Measurements from ENCODE around the gene IL18.

DNA sequence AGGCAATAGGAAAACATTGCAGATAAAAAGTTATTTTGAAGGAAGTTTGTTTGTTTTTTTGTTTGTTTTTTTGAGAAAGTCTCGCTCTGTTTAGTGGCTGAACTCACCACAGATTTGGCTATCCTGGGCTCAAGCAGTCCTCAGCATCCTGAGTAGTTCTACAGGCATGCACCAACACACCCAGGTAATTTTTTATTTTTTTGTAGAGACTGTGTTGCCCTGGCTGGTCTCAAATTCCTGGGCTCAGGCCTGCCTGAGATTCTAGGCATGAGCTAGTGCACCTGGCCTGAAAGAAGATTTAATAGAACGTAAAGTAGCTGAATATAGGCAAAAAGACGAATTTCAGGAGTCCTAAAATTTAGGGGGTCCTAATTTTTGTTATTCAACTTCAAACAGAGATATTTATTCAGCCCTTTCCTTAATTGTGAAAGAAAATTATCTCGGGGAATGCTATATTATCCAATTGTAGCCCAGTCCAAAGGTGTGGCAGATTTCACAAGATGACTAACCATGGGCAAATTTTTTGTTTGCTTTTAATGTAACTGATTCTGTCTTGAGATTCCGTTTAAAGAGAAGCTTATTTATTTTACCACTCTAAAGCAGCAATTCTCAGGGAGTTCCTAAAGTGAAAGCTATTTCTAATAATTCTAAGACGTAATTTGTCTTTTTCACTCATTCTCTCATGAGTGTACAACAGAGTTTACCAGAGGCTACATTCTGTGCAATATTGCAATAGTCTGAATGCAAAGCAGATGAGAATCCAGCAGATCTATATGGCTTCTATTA, 940 bp downstream of the IL18 start:
- TF ChIP-seq, protein P1, sequence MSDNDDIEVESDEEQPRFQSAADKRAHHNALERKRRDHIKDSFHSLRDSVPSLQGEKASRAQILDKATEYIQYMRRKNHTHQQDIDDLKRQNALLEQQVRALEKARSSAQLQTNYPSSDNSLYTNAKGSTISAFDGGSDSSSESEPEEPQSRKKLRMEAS (IDR thresholded peaks at IDR 0.05): no peak
- TF ChIP-seq TAF1 (IDR thresholded peaks at IDR 0.05; ENCODE audit: low read depth) (no peak), EGR1 (IDR thresholded peaks at IDR 0.05) (no peak), USF1 (IDR thresholded peaks at IDR 0.05) (no peak), CREB1 (IDR thresholded peaks at IDR 0.05; ENCODE audit: low read depth) (no peak), CEBPB (IDR thresholded peaks at IDR 0.05) (no peak), NFIC (IDR thresholded peaks at IDR 0.05) (no peak)
- TF ChIP-seq, protein P2, sequence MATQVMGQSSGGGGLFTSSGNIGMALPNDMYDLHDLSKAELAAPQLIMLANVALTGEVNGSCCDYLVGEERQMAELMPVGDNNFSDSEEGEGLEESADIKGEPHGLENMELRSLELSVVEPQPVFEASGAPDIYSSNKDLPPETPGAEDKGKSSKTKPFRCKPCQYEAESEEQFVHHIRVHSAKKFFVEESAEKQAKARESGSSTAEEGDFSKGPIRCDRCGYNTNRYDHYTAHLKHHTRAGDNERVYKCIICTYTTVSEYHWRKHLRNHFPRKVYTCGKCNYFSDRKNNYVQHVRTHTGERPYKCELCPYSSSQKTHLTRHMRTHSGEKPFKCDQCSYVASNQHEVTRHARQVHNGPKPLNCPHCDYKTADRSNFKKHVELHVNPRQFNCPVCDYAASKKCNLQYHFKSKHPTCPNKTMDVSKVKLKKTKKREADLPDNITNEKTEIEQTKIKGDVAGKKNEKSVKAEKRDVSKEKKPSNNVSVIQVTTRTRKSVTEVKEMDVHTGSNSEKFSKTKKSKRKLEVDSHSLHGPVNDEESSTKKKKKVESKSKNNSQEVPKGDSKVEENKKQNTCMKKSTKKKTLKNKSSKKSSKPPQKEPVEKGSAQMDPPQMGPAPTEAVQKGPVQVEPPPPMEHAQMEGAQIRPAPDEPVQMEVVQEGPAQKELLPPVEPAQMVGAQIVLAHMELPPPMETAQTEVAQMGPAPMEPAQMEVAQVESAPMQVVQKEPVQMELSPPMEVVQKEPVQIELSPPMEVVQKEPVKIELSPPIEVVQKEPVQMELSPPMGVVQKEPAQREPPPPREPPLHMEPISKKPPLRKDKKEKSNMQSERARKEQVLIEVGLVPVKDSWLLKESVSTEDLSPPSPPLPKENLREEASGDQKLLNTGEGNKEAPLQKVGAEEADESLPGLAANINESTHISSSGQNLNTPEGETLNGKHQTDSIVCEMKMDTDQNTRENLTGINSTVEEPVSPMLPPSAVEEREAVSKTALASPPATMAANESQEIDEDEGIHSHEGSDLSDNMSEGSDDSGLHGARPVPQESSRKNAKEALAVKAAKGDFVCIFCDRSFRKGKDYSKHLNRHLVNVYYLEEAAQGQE (IDR thresholded peaks at IDR 0.05; ENCODE audit: low read depth): no peak
